ENCODE results near the gene COL8A1.

COL8A1 gene

GRCh38 chr3:99768126-99768525 lies 129.7 kb downstream of the COL8A1 start:
- Histone ChIP-seq H4K8ac (ENCODE audit: low read depth, low read length) (no peak overlapping the region), H2AK5ac (ENCODE audit: low read length) (no peak overlapping the region), H3K27me3 (ENCODE audit: insufficient read depth, low read length) (no peaks in the 10 kb centered on the region), H3K23ac (ENCODE audit: low read length) (no peak overlapping the region), H3K4me1 (ENCODE audit: control insufficient read depth in 1 of 2, insufficient read depth in 2 of 2, low read length in 2 of 2) (no peaks in the 10 kb centered on the region), H2BK12ac (ENCODE audit: low read length) (no peak overlapping the region), H3K18ac (ENCODE audit: low read length) (no peak overlapping the region), H4K91ac (ENCODE audit: low read depth, low read length) (no peak overlapping the region), H3K9me3 (ENCODE audit: insufficient read depth, low read depth, low read length) (no peaks in the 10 kb centered on the region), H3K14ac (ENCODE audit: low read length) (no peak overlapping the region), H3K4me3 (ENCODE audit: low read depth, low read length) (no peak overlapping the region), H3K79me1 (ENCODE audit: low read length) (no peaks in the 10 kb centered on the region), H3K79me2 (ENCODE audit: control insufficient read depth, insufficient read depth, low read length, poor library complexity) (no peaks in the 10 kb centered on the region), H3K4me2 (ENCODE audit: low read length) (no peak overlapping the region), H3K27ac (ENCODE audit: low read depth, low read length) (no peak overlapping the region), H3K9ac (ENCODE audit: low read length) (no peak overlapping the region), H2BK5ac (ENCODE audit: low read depth, low read length, poor library complexity) (no peak overlapping the region), H2AFZ (ENCODE audit: insufficient read depth, low read length, poor library complexity) (no peak overlapping the region), H2BK120ac (ENCODE audit: insufficient read depth, low read length, poor library complexity) (no peak overlapping the region), H3K36me3 (ENCODE audit: control insufficient read depth in 1 of 2, insufficient read depth in 2 of 2, low read length in 2 of 2) (no peaks in the 10 kb centered on the region), H4K12ac (ENCODE audit: low read depth, low read length) (no peak overlapping the region), H3K4ac (ENCODE audit: low read depth, low read length) (no peak overlapping the region)
- WGBS (ENCODE audit: extremely low coverage, insufficient coverage, insufficient read length) = no CpG with 5 or more reads among the region's 1 CpG
- no peak for DNase-seq

DNA sequence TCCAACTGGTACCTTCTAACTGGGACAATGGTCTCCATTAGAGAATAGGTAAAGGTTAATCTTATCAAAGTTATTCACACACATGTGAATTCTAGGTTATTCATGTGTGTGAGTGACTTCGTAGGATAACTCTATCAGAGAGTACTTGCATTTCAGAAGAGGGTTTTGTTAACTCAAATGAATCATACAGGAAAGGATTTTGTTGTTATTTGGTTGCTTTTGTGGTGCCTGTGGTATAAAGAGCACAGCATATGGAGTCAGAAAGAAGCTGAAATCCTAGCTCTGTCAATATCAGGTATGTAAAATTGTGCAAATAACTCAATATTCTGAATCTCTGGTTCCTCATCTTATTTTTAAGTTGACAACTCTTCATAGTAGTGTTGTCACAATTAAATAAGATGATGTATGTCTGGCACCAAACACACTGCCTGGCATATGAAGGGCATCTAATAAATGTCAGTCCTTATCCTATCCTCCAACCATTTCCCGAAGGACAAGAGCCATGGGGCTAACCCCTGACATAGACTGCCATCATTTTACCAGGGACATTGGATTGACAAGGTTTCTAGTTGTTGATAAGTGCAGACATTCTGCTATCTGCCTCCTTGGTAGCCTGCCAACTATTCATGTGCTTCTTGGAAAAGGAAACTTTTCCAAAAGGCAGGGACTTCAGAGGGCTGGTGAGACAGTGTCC lies 130.6 kb downstream of the COL8A1 start:
- Histone ChIP-seq H3K23ac (ENCODE audit: low read length) (no peak overlapping the region), H3K4me3 (ENCODE audit: low read depth, low read length) (no peak overlapping the region), H4K8ac (ENCODE audit: low read depth, low read length) (no peak overlapping the region), H4K12ac (ENCODE audit: low read depth, low read length) (no peak overlapping the region), H3K79me2 (ENCODE audit: control insufficient read depth, insufficient read depth, low read length, poor library complexity) (no peaks in the 10 kb centered on the region), H3K27me3 (ENCODE audit: insufficient read depth, low read length) (no peaks in the 10 kb centered on the region), H4K91ac (ENCODE audit: low read depth, low read length) (no peak overlapping the region), H3K14ac (ENCODE audit: low read length) (no peak overlapping the region), H3K9ac (ENCODE audit: low read length) (no peak overlapping the region), H2AK5ac (ENCODE audit: low read length) (no peak overlapping the region), H3K4me1 (ENCODE audit: control insufficient read depth in 1 of 2, insufficient read depth in 2 of 2, low read length in 2 of 2) (no peaks in the 10 kb centered on the region), H3K18ac (ENCODE audit: low read length) (no peak overlapping the region), H2BK5ac (ENCODE audit: low read depth, low read length, poor library complexity) (no peak overlapping the region), H3K27ac (ENCODE audit: low read depth, low read length) (no peak overlapping the region), H3K79me1 (ENCODE audit: low read length) (no peaks in the 10 kb centered on the region), H3K4me2 (ENCODE audit: low read length) (no peak overlapping the region), H2AFZ (ENCODE audit: insufficient read depth, low read length, poor library complexity) (no peak overlapping the region), H3K9me3 (ENCODE audit: insufficient read depth, low read depth, low read length) (no peaks in the 10 kb centered on the region), H3K4ac (ENCODE audit: low read depth, low read length) (no peak overlapping the region), H2BK12ac (ENCODE audit: low read length) (no peak overlapping the region), H3K36me3 (ENCODE audit: control insufficient read depth in 1 of 2, insufficient read depth in 2 of 2, low read length in 2 of 2) (no peaks in the 10 kb centered on the region), H2BK120ac (ENCODE audit: insufficient read depth, low read length, poor library complexity) (no peak overlapping the region)
- no CpG with 5 or more reads among the region's 2 CpGs for WGBS (ENCODE audit: extremely low coverage, insufficient coverage, insufficient read length)
- no peak for DNase-seq

- no peak overlapping the region for H3K18ac ChIP-seq (ENCODE audit: low read length)
- no peaks in the 10 kb centered on the region for H3K27me3 ChIP-seq (ENCODE audit: insufficient read depth, low read length)
- H4K12ac ChIP-seq (ENCODE audit: low read depth, low read length) = no peak overlapping the region
- H3K79me1 ChIP-seq (ENCODE audit: low read length) = no peaks in the 10 kb centered on the region
- H2AFZ ChIP-seq (ENCODE audit: insufficient read depth, low read length, poor library complexity) = no peak overlapping the region
- H3K4ac ChIP-seq (ENCODE audit: low read depth, low read length) = no peak overlapping the region
- no peak overlapping the region for H3K9ac ChIP-seq (ENCODE audit: low read length)
- no peak overlapping the region for H4K91ac ChIP-seq (ENCODE audit: low read depth, low read length)
- no peak overlapping the region for H3K4me3 ChIP-seq (ENCODE audit: low read depth, low read length)
- H3K14ac ChIP-seq (ENCODE audit: low read length) = no peak overlapping the region
- no peaks in the 10 kb centered on the region for H3K36me3 ChIP-seq (ENCODE audit: control insufficient read depth in 1 of 2, insufficient read depth in 2 of 2, low read length in 2 of 2)
- H4K8ac ChIP-seq (ENCODE audit: low read depth, low read length) = no peak overlapping the region
- no peak overlapping the region for H3K4me2 ChIP-seq (ENCODE audit: low read length)
- H2BK12ac ChIP-seq (ENCODE audit: low read length) = no peak overlapping the region
- no peak overlapping the region for H2BK5ac ChIP-seq (ENCODE audit: low read depth, low read length, poor library complexity)
- H3K79me2 ChIP-seq (ENCODE audit: control insufficient read depth, insufficient read depth, low read length, poor library complexity) = no peaks in the 10 kb centered on the region
- peaks cover 2% of the 10 kb centered on the region in 2 experiments for H3K4me1 ChIP-seq (ENCODE audit: control insufficient read depth in 1 of 2, insufficient read depth in 2 of 2, low read length in 2 of 2)
- DNase-seq = no peak
- H3K23ac ChIP-seq (ENCODE audit: low read length) = no peak overlapping the region
- H3K9me3 ChIP-seq (ENCODE audit: insufficient read depth, low read depth, low read length) = no peaks in the 10 kb centered on the region
- H2AK5ac ChIP-seq (ENCODE audit: low read length) = no peak overlapping the region
- no peak overlapping the region for H2BK120ac ChIP-seq (ENCODE audit: insufficient read depth, low read length, poor library complexity)
- no CpG with 5 or more reads among the region's 3 CpGs for WGBS (ENCODE audit: extremely low coverage, insufficient coverage, insufficient read length)
- H3K27ac ChIP-seq (ENCODE audit: low read depth, low read length) = no peak overlapping the region
These were observed 133.8 kb downstream of the COL8A1 start for GRCh38 chr3:99772171-99772570.

GRCh38 chr3:99772671-99773070 lies 134.3 kb downstream of the COL8A1 start:
- no CpG with 5 or more reads among the region's 1 CpG for WGBS (ENCODE audit: extremely low coverage, insufficient coverage, insufficient read length)
- H3K23ac ChIP-seq (ENCODE audit: low read length) = no peak overlapping the region
- H3K9me3 ChIP-seq (ENCODE audit: insufficient read depth, low read depth, low read length) = no peaks in the 10 kb centered on the region
- no peak overlapping the region for H2BK12ac ChIP-seq (ENCODE audit: low read length)
- no peak overlapping the region for H2AK5ac ChIP-seq (ENCODE audit: low read length)
- no peak overlapping the region for H2BK120ac ChIP-seq (ENCODE audit: insufficient read depth, low read length, poor library complexity)
- H3K27me3 ChIP-seq (ENCODE audit: insufficient read depth, low read length) = no peaks in the 10 kb centered on the region
- H3K9ac ChIP-seq (ENCODE audit: low read length) = no peak overlapping the region
- no peak overlapping the region for H4K8ac ChIP-seq (ENCODE audit: low read depth, low read length)
- H3K79me1 ChIP-seq (ENCODE audit: low read length) = no peaks in the 10 kb centered on the region
- H3K4me1 ChIP-seq (ENCODE audit: control insufficient read depth in 1 of 2, insufficient read depth in 2 of 2, low read length in 2 of 2) = peaks cover 2% of the 10 kb centered on the region in 2 experiments
- no peak overlapping the region for H3K4me2 ChIP-seq (ENCODE audit: low read length)
- no peak for DNase-seq
- H2AFZ ChIP-seq (ENCODE audit: insufficient read depth, low read length, poor library complexity) = no peak overlapping the region
- no peak overlapping the region for H2BK5ac ChIP-seq (ENCODE audit: low read depth, low read length, poor library complexity)
- H3K79me2 ChIP-seq (ENCODE audit: control insufficient read depth, insufficient read depth, low read length, poor library complexity) = no peaks in the 10 kb centered on the region
- H3K4ac ChIP-seq (ENCODE audit: low read depth, low read length) = no peak overlapping the region
- H3K18ac ChIP-seq (ENCODE audit: low read length) = no peak overlapping the region
- no peak overlapping the region for H4K91ac ChIP-seq (ENCODE audit: low read depth, low read length)
- no peak overlapping the region for H3K14ac ChIP-seq (ENCODE audit: low read length)
- H3K4me3 ChIP-seq (ENCODE audit: low read depth, low read length) = no peak overlapping the region
- H4K12ac ChIP-seq (ENCODE audit: low read depth, low read length) = no peak overlapping the region
- H3K36me3 ChIP-seq (ENCODE audit: control insufficient read depth in 1 of 2, insufficient read depth in 2 of 2, low read length in 2 of 2) = no peaks in the 10 kb centered on the region
- no peak overlapping the region for H3K27ac ChIP-seq (ENCODE audit: low read depth, low read length)
